ENCODE measurements around the gene CNTN1. TPM values are rescaled to one million over a fixed set of nuclear protein-coding genes. Genes with fewer than 3 reads are reported as not detected.

CNTN1 gene
- total RNA-seq, 1 donor from 2014 or later, result not detected

- intact Hi-C loops (cut with micrococcal nuclease), result no loop called here
- no peaks in the 10 kb centered on the region for H3K9me3 Mint-ChIP-seq
- no peak overlapping the region for H3K4me3 Mint-ChIP-seq
- no peaks in the 10 kb centered on the region for H3K4me1 Mint-ChIP-seq (ENCODE audit: low read depth)
- H3K27ac Mint-ChIP-seq, result no peak overlapping the region
- no peaks in the 10 kb centered on the region for H3K36me3 Mint-ChIP-seq (ENCODE audit: low read depth)
- no peaks in the 10 kb centered on the region for H3K27me3 Mint-ChIP-seq (ENCODE audit: insufficient read depth)
- DNase-seq (ENCODE audit: low spot score), result no peak
These were observed 57.6 kb downstream of the CNTN1 start for GRCh38 chr12:40749863-40750262.

GRCh38 chr12:40752011-40752410 is 59.8 kb downstream of the CNTN1 start:
- no peak overlapping the region for H3K4me3 Mint-ChIP-seq
- H3K36me3 Mint-ChIP-seq (ENCODE audit: low read depth), result no peaks in the 10 kb centered on the region
- H3K4me1 Mint-ChIP-seq (ENCODE audit: low read depth), result no peaks in the 10 kb centered on the region
- no peaks in the 10 kb centered on the region for H3K9me3 Mint-ChIP-seq
- no peak overlapping the region for H3K27ac Mint-ChIP-seq
- no peak for DNase-seq (ENCODE audit: low spot score)
- H3K27me3 Mint-ChIP-seq (ENCODE audit: insufficient read depth), result no peaks in the 10 kb centered on the region
- intact Hi-C loops (cut with micrococcal nuclease), result no loop called here

- Mint-ChIP-seq H3K4me3 (no peak overlapping the region), H3K27ac (no peak overlapping the region), H3K36me3 (ENCODE audit: low read depth) (no peaks in the 10 kb centered on the region), H3K4me1 (ENCODE audit: low read depth) (no peaks in the 10 kb centered on the region), H3K9me3 (no peaks in the 10 kb centered on the region), H3K27me3 (ENCODE audit: insufficient read depth) (no peaks in the 10 kb centered on the region)
- no peak for DNase-seq (ENCODE audit: low spot score)
- intact Hi-C loops (cut with micrococcal nuclease), result no loop called here
These were observed 68.6 kb downstream of the CNTN1 start for GRCh38 chr12:40760821-40761220.

- intact Hi-C loops (cut with micrococcal nuclease), result no loop called here
- H3K9me3 Mint-ChIP-seq, result no peaks in the 10 kb centered on the region
These were observed 69.8 kb downstream of the CNTN1 start for GRCh38 chr12:40762072-40762471.

GRCh38 chr12:40768125-40768864 is 76.1 kb downstream of the CNTN1 start:
- no peaks in the 10 kb centered on the region for H3K36me3 Mint-ChIP-seq (ENCODE audit: low read depth)
- H3K9me3 Mint-ChIP-seq, result no peaks in the 10 kb centered on the region
- intact Hi-C loops (cut with micrococcal nuclease), result no loop called here
- no peak overlapping the region for H3K4me3 Mint-ChIP-seq
- DNase-seq (ENCODE audit: low spot score), result no peak
- no peak overlapping the region for H3K27ac Mint-ChIP-seq
- H3K4me1 Mint-ChIP-seq (ENCODE audit: low read depth), result no peaks in the 10 kb centered on the region
- no peaks in the 10 kb centered on the region for H3K27me3 Mint-ChIP-seq (ENCODE audit: insufficient read depth)

More at GRCh38 chr12:40762072-40762471, 69.8 kb downstream of the CNTN1 start:
- DNase-seq (ENCODE audit: low spot score), result no peak
- Mint-ChIP-seq H3K27me3 (ENCODE audit: insufficient read depth) (no peaks in the 10 kb centered on the region), H3K4me3 (no peak overlapping the region), H3K4me1 (ENCODE audit: low read depth) (no peaks in the 10 kb centered on the region), H3K36me3 (ENCODE audit: low read depth) (no peaks in the 10 kb centered on the region), H3K27ac (no peak overlapping the region)

- Mint-ChIP-seq H3K27me3 (ENCODE audit: insufficient read depth) (no peaks in the 10 kb centered on the region), H3K9me3 (no peaks in the 10 kb centered on the region), H3K27ac (no peak overlapping the region), H3K4me3 (no peak overlapping the region), H3K4me1 (ENCODE audit: low read depth) (no peaks in the 10 kb centered on the region), H3K36me3 (ENCODE audit: low read depth) (no peaks in the 10 kb centered on the region)
- no peak for DNase-seq (ENCODE audit: low spot score)
- intact Hi-C loops (cut with micrococcal nuclease), result no loop called here
These were observed 77.6 kb downstream of the CNTN1 start for GRCh38 chr12:40769846-40770245.

- intact Hi-C loops (cut with micrococcal nuclease), result no loop called here
- Mint-ChIP-seq H3K36me3 (ENCODE audit: low read depth) (no peaks in the 10 kb centered on the region), H3K4me3 (no peak overlapping the region), H3K4me1 (ENCODE audit: low read depth) (no peaks in the 10 kb centered on the region), H3K27ac (no peak overlapping the region), H3K27me3 (ENCODE audit: insufficient read depth) (no peaks in the 10 kb centered on the region), H3K9me3 (no peaks in the 10 kb centered on the region)
- DNase-seq (ENCODE audit: low spot score), result no peak
These were observed 78.5 kb downstream of the CNTN1 start for GRCh38 chr12:40770781-40771180.

GRCh38 chr12:40775661-40776060 is 83.4 kb downstream of the CNTN1 start:
- DNase-seq (ENCODE audit: low spot score), result no peak
- H3K36me3 Mint-ChIP-seq (ENCODE audit: low read depth), result no peaks in the 10 kb centered on the region
- no peaks in the 10 kb centered on the region for H3K4me1 Mint-ChIP-seq (ENCODE audit: low read depth)
- H3K9me3 Mint-ChIP-seq, result no peaks in the 10 kb centered on the region
- no peaks in the 10 kb centered on the region for H3K27me3 Mint-ChIP-seq (ENCODE audit: insufficient read depth)
- H3K4me3 Mint-ChIP-seq, result no peak overlapping the region
- no peak overlapping the region for H3K27ac Mint-ChIP-seq
- intact Hi-C loops (cut with micrococcal nuclease), result no loop called here

- no peak for DNase-seq (ENCODE audit: low spot score)
- Mint-ChIP-seq H3K27me3 (ENCODE audit: insufficient read depth) (no peaks in the 10 kb centered on the region), H3K4me3 (no peak overlapping the region), H3K36me3 (ENCODE audit: low read depth) (no peaks in the 10 kb centered on the region), H3K9me3 (peaks cover 4% of the 10 kb centered on the region), H3K27ac (no peak overlapping the region), H3K4me1 (ENCODE audit: low read depth) (no peaks in the 10 kb centered on the region)
- intact Hi-C loops (cut with micrococcal nuclease), result no loop called here
These were observed 91.9 kb downstream of the CNTN1 start for GRCh38 chr12:40784102-40784501.

GRCh38 chr12:40788276-40788675 is 96.0 kb downstream of the CNTN1 start:
- H3K4me3 Mint-ChIP-seq, result no peak overlapping the region
- no peak overlapping the region for H3K27ac Mint-ChIP-seq
- H3K4me1 Mint-ChIP-seq (ENCODE audit: low read depth), result no peaks in the 10 kb centered on the region
- H3K36me3 Mint-ChIP-seq (ENCODE audit: low read depth), result no peaks in the 10 kb centered on the region
- intact Hi-C loops (cut with micrococcal nuclease), result no loop called here
- no peak for DNase-seq (ENCODE audit: low spot score)
- H3K27me3 Mint-ChIP-seq (ENCODE audit: insufficient read depth), result no peaks in the 10 kb centered on the region
- peaks cover 4% of the 10 kb centered on the region for H3K9me3 Mint-ChIP-seq

GRCh38 chr12:40792792-40793386 is 100.7 kb downstream of the CNTN1 start:
- Mint-ChIP-seq H3K27me3 (ENCODE audit: insufficient read depth) (no peaks in the 10 kb centered on the region), H3K36me3 (ENCODE audit: low read depth) (no peaks in the 10 kb centered on the region), H3K27ac (no peak overlapping the region), H3K4me1 (ENCODE audit: low read depth) (no peaks in the 10 kb centered on the region), H3K9me3 (no peaks in the 10 kb centered on the region), H3K4me3 (no peak overlapping the region)
- intact Hi-C loops (cut with micrococcal nuclease), result no loop called here
- DNase-seq (ENCODE audit: low spot score), result no peak

- intact Hi-C loops (cut with micrococcal nuclease), result no loop called here
- H3K4me3 Mint-ChIP-seq, result no peak overlapping the region
These were observed 101.2 kb downstream of the CNTN1 start for GRCh38 chr12:40793471-40793870.

GRCh38 chr12:40794087-40794486 is 101.8 kb downstream of the CNTN1 start:
- intact Hi-C loops (cut with micrococcal nuclease), result no loop called here
- no peak for DNase-seq (ENCODE audit: low spot score)
- H3K27ac Mint-ChIP-seq, result no peak overlapping the region
- H3K4me3 Mint-ChIP-seq, result no peak overlapping the region
- no peaks in the 10 kb centered on the region for H3K27me3 Mint-ChIP-seq (ENCODE audit: insufficient read depth)
- H3K36me3 Mint-ChIP-seq (ENCODE audit: low read depth), result no peaks in the 10 kb centered on the region
- H3K4me1 Mint-ChIP-seq (ENCODE audit: low read depth), result no peaks in the 10 kb centered on the region
- no peaks in the 10 kb centered on the region for H3K9me3 Mint-ChIP-seq

More at GRCh38 chr12:40793471-40793870, 101.2 kb downstream of the CNTN1 start:
- Mint-ChIP-seq H3K9me3 (no peaks in the 10 kb centered on the region), H3K27ac (no peak overlapping the region), H3K4me1 (ENCODE audit: low read depth) (no peaks in the 10 kb centered on the region), H3K27me3 (ENCODE audit: insufficient read depth) (no peaks in the 10 kb centered on the region), H3K36me3 (ENCODE audit: low read depth) (no peaks in the 10 kb centered on the region)
- no peak for DNase-seq (ENCODE audit: low spot score)
